ENCODE data around the gene TSPAN18. TPM values are rescaled to one million over a fixed set of nuclear protein-coding genes. Genes with fewer than 3 reads are reported as not detected.

Gene TSPAN18
- polyA plus RNA-seq, 1 experiment: 0.98 TPM

DNA sequence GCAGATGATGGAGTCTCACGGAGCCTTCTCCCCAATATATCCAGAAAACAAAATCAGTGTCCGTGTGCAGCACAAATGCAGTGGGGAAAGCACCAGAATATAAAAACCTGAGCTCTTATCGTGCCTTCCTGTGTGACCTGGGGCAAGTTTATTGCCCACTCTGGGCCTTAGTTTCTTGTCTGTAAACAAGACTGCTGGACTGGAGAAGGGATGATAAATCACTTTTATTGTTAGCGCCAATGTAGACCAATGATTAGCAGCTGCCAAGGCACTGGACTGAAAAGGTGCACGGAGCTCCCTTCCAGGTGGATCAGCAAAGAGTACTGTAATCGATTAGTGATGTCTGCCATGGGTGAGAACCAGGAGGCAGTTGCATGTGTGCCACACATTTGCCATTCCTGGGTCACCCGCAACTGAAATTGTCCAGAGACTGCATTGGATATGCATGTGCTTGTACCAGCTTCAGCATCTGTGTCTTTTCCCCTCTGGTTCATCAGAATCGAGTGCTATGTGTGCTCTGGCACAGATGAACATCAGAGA lies 89.2 kb downstream of the TSPAN18 start:
- ChIA-PET POLR2A (no interaction called here), CTCF (no interaction called here)
- Histone ChIP-seq H3K4me3 (ENCODE audit: low read depth, low read length) (no peak overlapping the region), H3K27me3 (ENCODE audit: control insufficient read depth, insufficient read depth, low read length) (peaks cover 6% of the 10 kb centered on the region), H3K9me3 (ENCODE audit: control insufficient read depth, insufficient read depth, low read length) (peaks cover 8% of the 10 kb centered on the region), H3K27ac (ENCODE audit: low read depth, low read length) (no peak overlapping the region)
- TF ChIP-seq, protein P1, sequence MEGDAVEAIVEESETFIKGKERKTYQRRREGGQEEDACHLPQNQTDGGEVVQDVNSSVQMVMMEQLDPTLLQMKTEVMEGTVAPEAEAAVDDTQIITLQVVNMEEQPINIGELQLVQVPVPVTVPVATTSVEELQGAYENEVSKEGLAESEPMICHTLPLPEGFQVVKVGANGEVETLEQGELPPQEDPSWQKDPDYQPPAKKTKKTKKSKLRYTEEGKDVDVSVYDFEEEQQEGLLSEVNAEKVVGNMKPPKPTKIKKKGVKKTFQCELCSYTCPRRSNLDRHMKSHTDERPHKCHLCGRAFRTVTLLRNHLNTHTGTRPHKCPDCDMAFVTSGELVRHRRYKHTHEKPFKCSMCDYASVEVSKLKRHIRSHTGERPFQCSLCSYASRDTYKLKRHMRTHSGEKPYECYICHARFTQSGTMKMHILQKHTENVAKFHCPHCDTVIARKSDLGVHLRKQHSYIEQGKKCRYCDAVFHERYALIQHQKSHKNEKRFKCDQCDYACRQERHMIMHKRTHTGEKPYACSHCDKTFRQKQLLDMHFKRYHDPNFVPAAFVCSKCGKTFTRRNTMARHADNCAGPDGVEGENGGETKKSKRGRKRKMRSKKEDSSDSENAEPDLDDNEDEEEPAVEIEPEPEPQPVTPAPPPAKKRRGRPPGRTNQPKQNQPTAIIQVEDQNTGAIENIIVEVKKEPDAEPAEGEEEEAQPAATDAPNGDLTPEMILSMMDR (IDR thresholded peaks at IDR 0.05; ENCODE audit: low read depth, low read length): no peak
- no peak for DNase-seq (ENCODE audit: low read depth, low spot score)

DNA sequence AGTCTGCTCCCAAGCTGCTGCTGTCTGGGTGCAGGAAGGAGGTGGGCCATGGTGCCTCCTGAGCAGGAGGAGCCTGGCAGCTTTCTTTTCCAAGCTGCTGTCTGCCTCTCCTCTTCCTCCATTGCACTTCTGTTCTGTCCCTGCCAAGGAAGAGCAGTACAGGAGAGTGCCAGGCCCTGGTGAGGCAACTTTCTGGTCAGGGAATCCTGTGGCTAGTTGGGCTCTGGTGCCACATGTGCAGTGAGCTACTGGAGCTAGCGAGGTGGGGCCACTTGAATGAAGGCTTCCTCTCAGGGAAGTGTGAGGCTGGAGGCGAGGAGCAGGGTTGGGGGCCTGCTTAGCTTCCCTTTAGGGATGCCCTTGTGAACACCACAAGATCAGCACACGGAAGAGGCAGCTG lies 90.0 kb downstream of the TSPAN18 start:
- Histone ChIP-seq H3K27ac (ENCODE audit: low read depth, low read length) (no peak overlapping the region), H3K27me3 (ENCODE audit: control insufficient read depth, insufficient read depth, low read length) (peaks cover 7% of the 10 kb centered on the region), H3K4me3 (ENCODE audit: low read depth, low read length) (no peak overlapping the region), H3K9me3 (ENCODE audit: control insufficient read depth, insufficient read depth, low read length) (peaks cover 8% of the 10 kb centered on the region)
- DNase-seq (ENCODE audit: low read depth, low spot score): no peak
- ChIA-PET POLR2A (interaction anchor here (0.6 kb wide), 1 partner anchor 46 kb away, joined by 4 read pairs; no protein-coding TSS in a partner anchor), CTCF (no interaction called here)
- TF ChIP-seq, protein P1 (IDR thresholded peaks at IDR 0.05; ENCODE audit: low read depth, low read length): no peak

DNA sequence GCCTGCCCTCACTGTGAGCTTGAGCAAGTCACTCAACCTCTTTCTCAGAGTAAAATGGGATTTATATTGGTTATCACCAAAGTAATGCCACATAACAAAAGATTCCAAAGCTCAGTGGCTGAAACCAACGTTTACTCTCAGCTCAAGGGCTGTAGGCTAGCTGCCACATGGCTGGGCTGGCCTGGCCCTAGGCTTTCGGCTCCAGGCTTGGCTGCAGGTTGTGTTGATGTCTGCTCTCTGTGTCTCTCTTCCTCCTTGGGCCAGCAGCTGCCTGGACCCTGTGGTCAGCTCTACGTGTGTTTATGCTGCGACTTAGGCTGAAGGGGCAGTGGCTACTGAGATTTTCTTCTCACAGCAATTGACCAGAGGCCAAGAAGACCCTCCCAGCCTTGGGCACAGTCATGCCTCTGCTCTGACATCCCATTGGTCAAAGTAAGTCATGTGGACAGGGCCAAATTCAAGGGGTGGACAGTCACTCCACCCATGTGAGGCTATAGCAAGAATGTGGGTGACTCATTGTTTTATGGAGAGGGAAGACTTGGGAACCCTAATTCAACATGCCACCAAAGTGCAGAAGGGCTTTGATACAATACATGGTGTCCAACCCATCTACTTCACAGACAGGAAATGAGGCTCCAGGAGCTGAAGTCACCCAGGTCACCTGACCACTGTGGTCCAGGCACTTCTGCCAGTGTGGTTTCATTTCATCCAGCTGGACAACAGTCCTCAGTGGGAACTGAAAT lies 90.6 kb downstream of the TSPAN18 start:
- Histone ChIP-seq H3K4me3 (ENCODE audit: low read depth, low read length) (no peak overlapping the region), H3K9me3 (ENCODE audit: control insufficient read depth, insufficient read depth, low read length) (peaks cover 8% of the 10 kb centered on the region), H3K27me3 (ENCODE audit: control insufficient read depth, insufficient read depth, low read length) (peaks cover 10% of the 10 kb centered on the region), H3K27ac (ENCODE audit: low read depth, low read length) (no peak overlapping the region)
- TF ChIP-seq, protein P1 (IDR thresholded peaks at IDR 0.05; ENCODE audit: low read depth, low read length): no peak
- CTCF ChIA-PET: no interaction called here
- POLR2A ChIA-PET: no interaction called here
- DNase-seq (ENCODE audit: low read depth, low spot score): no peak

DNA sequence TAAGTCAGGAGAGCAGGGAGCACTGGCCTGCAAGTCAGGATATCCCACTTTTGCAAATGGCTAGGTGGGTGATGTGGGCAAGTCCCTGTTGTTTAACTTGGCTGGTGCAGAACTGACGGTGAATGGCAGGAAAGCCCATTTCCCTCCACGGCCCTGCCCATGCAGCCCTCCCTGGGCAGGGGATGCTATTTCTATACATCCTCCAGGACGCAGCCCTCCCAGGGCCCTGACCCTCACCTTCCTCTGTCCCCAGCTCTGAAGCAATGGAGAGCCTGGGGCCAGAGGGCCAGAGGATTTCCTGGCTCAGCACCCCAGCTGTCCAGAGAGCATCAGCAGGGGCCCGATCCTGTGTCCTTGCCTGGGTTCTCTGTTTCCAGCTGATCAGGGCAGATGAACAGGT lies 91.3 kb downstream of the TSPAN18 start:
- TF ChIP-seq, protein P1 (IDR thresholded peaks at IDR 0.05; ENCODE audit: low read depth, low read length): no peak
- ChIA-PET CTCF (no interaction called here), POLR2A (interaction anchor here (0.5 kb wide), 1 partner anchor 97 kb away, joined by 3 read pairs; no protein-coding TSS in a partner anchor)
- H3K9me3 ChIP-seq (ENCODE audit: control insufficient read depth, insufficient read depth, low read length): peaks cover 11% of the 10 kb centered on the region
- H3K27me3 ChIP-seq (ENCODE audit: control insufficient read depth, insufficient read depth, low read length): peaks cover 13% of the 10 kb centered on the region
- H3K27ac ChIP-seq (ENCODE audit: low read depth, low read length): no peak overlapping the region
- H3K4me3 ChIP-seq (ENCODE audit: low read depth, low read length): no peak overlapping the region
- DNase-seq (ENCODE audit: low read depth, low spot score): no peak

DNA sequence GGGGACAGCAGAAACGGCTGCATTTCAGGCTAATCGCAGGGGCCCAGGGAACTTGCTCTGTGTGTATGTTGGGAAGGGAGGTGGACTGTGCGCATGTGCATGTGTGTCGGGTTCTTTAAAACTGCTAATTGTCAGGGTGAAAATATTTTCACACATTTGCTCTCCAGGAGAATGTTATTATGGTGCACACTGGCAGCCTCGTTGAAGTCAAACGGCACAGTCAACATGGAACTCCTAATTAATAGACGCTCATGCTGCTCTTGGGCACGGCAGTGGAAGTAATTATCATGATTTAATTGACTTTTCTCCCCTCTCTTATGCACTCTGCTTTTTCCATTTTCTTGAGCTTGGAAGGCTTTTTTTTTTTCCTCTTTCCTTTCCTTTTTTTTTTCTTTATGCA lies 92.6 kb downstream of the TSPAN18 start:
- TF ChIP-seq, protein P1 (IDR thresholded peaks at IDR 0.05; ENCODE audit: low read depth, low read length): no peak
- ChIA-PET CTCF (interaction anchor here (0.6 kb wide), 1 partner anchor 44 kb away, joined by 3 read pairs; no protein-coding TSS in a partner anchor), POLR2A (no interaction called here)
- Histone ChIP-seq H3K9me3 (ENCODE audit: control insufficient read depth, insufficient read depth, low read length) (peaks cover 13% of the 10 kb centered on the region), H3K27me3 (ENCODE audit: control insufficient read depth, insufficient read depth, low read length) (peaks cover 13% of the 10 kb centered on the region), H3K27ac (ENCODE audit: low read depth, low read length) (no peak overlapping the region), H3K4me3 (ENCODE audit: low read depth, low read length) (no peak overlapping the region)
- no peak for DNase-seq (ENCODE audit: low read depth, low spot score)
